KOPT-K1 (cell line): ENCODE measurements around the gene HSF2BP.
"Not testable (repeated sequence)": the region's sequence is repeated elsewhere in the genome, so short reads cannot be mapped to it uniquely, and the experiment has no call there.

Source experiments
- H3K27ac ChIP-seq: fragments of 200-600 bp; sonication (generic); 2 replicates; pipeline ENCODE4 v1.5.1; 2016; ENCODE audit warnings: antibody characterized with exemption, mild to moderate bottlenecking, low read depth, low read length; ENCODE audit not compliant: poor library complexity, severe bottlenecking
- H3K36me3 ChIP-seq: fragments of 200-600 bp; sonication (generic); 2 replicates; pipeline ENCODE4 v1.5.1; 2017; ENCODE audit warnings: antibody characterized with exemption, mild to moderate bottlenecking, low read length, moderate library complexity; ENCODE audit not compliant: insufficient read depth
- H3K9me3 ChIP-seq: fragments of 200-600 bp; sonication (generic); 2 replicates; pipeline ENCODE4 v1.5.1; 2017; ENCODE audit warnings: antibody characterized with exemption, low read length, mild to moderate bottlenecking; ENCODE audit not compliant: insufficient read depth, poor library complexity, severe bottlenecking

Gene HSF2BP

DNA sequence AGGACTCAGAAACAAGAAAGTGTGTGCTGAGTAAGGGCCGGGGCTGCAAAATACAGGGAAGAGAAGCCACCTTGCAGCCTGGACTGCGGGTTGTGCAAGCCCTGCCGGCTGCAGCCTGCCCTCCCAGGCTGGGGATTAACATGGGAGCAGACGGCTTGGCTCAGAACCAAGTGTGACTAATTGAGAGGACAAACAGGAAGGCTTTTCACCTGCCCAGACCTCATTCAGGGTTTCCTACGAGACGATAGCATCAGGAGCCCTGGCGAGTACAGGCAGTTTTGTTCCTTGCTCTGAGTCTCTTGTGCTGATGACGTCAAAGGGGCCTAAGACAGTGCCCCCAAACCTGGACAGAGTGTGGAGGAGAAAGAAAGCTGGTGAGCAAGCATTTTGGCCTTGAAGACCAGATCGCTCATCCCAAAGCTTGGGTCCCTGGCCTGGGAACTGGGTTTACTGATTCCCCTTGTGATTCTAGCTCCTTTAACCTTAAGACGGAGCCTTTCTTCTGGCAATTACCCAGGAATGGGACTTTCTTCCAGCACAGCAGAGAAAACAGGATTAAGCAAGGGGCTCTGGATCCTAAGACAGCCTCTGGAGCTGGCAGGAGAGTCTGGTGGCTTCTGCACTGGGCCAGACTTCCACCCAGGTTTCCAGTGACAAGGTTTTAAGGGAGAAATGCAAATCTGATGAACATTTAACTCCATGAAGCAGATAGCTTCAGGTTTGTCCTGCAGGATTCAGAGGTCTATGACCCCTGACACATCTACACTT lies 142.2 kb downstream of the HSF2BP start:
- not testable (repeated sequence) for H3K36me3 ChIP-seq, H3K9me3 ChIP-seq, H3K27ac ChIP-seq

DNA sequence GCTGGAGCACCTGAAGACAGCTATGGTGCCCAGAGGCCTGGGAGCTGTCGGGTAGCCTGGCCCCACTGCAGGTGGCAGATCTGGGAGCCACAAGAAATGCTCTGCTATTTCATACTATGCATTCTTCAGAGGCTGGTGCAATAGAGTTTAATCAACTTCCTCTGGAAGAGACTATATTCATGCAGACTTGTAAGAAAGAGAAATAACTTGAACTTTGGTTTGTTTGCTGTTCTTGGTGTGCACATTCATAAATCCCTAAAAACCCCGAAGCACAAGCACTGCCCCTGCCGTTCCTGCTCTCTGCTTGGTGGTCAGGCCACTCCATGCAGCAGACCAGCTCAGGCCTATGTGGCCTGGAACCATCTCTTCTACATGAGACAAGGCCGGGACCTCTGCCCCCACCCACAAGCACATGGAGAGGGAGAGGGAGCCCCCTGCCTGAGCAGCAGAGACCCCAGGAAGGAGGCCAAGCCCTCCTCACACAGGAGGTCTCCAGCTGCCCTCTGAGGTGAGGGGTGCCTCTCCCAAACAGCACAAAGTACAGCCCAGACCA lies 142.9 kb downstream of the HSF2BP start:
- H3K27ac ChIP-seq, H3K36me3 ChIP-seq: not testable (repeated sequence)

DNA sequence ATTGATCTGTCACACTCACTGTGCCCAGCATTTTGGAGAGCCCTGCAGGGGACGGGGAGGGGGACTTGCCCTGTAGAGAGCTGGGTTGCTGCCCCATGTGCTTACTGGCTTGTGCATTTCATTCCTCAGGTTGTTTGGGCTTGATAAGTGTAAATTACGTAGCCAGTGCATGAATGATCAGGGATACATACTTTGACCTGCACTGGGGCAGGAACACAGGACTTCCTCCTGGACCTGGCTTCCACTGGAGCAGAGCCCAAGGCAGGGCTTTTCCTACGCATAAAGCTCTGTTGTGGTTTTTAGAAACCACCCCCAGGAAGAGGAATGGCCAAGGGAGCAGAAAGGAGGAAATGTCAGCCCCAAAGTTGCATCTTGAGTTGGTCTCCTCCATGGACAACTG lies 144.5 kb downstream of the HSF2BP start:
- not testable (repeated sequence) for H3K27ac ChIP-seq, H3K36me3 ChIP-seq, H3K9me3 ChIP-seq

More for the DNA sequence above, 142.9 kb downstream of the HSF2BP start:
- not testable (repeated sequence) for H3K9me3 ChIP-seq

DNA sequence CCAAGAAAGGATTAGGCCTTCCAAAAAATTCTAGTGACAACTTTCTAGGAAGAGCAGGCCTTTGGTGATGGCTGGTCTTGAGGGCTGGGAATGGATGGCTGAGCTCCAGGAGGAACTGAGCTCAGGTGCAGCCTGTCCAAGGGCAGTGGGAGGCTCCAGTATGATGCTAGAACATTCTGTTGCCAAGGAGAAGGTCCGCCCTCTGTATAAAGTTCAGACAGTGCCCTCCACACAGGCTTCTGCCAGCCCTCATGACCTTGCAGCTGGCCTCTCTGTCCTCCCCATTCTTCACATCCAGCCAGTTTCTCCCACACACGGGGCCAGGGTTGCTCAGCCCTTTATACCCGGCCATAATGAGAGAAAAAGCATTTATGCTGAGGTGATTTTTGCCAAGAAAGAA lies 146.3 kb downstream of the HSF2BP start:
- H3K27ac ChIP-seq, H3K9me3 ChIP-seq, H3K36me3 ChIP-seq: not testable (repeated sequence)

DNA sequence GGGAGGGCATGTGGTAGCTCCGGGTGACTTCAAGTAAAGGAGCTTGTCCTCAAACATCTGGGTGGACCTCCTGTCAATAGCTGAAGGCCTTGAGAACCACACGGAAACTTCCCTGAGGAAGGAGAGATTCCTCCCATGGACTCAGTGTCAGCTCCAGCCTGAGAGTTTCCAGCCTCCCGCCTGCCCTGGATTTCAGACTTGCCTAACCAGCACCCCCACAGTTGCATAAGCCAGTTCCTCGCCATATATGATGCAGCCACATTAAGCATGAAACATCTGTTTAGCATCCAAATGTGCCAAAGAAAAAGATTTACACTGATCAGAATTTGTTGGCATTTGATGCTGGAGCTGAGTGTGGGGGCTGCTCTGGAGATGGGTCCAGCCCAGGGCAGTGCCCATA lies 148.1 kb downstream of the HSF2BP start:
- not testable (repeated sequence) for H3K9me3 ChIP-seq, H3K27ac ChIP-seq, H3K36me3 ChIP-seq

DNA sequence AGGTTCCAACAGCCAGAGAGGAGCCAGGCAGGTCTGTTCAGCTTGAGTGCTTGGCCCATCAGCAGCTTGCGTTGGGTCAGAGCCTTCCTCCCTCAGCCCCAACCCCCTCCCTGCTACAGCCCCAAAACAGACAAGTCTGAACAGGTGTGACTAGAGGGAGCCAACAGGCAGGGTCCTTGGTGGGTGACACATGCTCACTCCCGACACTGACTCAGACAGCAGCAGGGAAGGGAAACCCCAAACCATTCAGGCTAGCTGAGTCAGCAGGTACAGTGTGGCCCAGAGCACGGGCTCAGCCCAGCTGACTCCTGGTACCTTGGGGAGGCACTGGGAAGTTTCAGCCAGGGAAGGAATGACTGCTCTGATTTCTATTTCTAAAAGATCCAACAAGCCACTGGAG lies 148.6 kb downstream of the HSF2BP start:
- not testable (repeated sequence) for H3K9me3 ChIP-seq, H3K27ac ChIP-seq, H3K36me3 ChIP-seq

DNA sequence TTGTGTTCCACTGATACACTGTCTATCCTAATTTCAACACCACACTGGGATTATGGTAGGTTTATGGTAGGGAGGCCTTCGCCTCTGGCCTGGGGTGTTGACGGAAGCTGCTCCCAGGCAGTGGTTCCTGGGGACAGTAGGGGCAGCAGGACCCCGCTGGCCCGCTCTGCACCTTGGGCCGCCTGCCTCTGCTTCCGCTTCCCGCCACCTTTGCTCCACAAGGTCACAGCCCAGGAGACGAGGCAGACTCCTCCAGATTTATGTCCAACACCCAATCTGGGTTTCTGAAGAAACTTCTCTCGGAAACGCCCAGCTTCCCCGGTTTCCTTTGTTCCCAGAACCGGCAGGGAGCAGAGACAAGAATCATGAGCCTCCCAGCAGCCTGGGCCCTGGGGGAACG lies 155.4 kb downstream of the HSF2BP start:
- H3K27ac ChIP-seq, H3K36me3 ChIP-seq, H3K9me3 ChIP-seq: not testable (repeated sequence)

DNA sequence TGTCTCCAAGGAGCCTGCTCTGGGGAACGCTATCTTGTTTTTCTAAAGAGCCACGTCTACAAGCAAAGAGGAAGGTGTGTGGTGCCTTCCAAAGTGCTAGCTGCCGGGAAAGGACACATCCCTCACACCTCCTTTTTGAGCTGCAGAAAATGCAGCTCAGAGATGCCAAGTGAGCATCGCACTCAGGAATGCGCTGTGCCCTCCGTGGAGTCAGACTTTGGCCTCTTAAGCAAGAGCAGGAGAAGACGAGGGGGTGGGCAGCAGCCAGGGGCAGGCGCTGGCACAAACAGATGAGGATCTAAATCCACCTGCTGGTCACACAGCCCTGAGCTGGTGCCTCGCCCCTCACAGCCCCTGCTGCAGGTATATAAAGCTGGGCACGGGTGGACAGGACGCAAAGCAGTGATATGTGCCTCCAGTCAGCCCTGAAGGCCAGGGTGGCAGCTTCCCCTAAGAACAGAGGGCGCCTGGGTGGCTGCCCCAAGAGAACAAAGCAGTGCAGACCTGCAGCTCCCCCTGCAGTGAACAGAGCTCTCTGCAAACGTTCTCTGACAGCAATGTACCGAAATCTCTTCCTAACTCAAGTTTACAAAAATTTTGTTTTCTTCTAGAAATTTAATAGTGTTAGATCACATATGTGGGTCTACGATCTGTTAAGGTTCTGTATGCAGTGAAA lies 156.1 kb downstream of the HSF2BP start:
- H3K27ac ChIP-seq, H3K9me3 ChIP-seq, H3K36me3 ChIP-seq: not testable (repeated sequence)

DNA sequence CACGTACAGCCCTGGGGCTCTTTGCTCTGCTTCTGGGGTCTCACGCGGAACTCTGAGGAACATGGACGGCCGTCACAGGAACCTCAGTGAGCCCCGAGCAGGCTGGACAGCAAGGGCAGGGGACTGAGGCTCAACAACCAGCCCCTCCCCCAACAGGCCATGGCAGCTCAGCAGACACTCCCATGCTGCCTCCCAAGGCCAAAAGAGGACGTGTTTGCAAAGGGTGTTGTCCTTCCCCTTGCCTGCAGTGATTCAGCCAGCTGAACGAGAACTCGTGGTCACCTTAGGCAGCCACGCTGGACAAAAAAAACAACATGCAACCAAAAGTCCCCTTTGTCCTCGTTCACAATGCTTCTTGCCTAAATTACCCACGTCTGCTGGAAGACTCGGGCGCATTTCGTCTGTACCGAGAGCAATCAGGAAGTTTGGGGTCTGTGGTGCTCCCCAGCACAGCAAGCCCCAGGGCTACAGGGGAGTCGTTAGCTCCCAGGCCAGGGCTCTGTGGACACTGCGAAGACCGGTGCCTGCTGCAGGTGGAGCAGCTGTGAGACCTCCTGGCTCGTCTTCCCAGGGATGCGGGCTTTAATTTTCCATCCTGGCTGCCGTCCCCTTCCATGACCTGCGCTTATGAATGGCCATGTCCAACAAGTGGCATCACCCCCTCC lies 156.7 kb downstream of the HSF2BP start:
- not testable (repeated sequence) for H3K27ac ChIP-seq, H3K36me3 ChIP-seq, H3K9me3 ChIP-seq

DNA sequence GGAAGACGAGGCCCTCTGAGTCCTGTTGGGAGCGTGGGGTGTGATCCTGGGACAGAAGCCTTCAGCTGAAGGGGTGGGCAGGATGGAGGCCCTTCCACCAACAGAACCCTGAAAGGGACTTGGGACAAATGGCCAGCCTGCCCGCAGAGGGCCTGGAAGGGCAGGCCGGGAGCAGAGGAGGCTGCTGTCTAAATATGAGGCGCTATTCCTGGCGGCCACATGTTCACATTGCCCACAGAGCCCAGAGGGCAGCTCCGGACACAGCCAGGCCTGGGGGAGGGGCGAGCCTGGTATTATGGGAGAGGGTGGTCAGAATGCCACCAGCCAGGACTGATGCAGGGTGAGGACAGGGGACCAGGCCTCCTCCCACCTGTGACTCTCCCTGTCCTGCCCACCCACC lies 160.4 kb downstream of the HSF2BP start:
- not testable (repeated sequence) for H3K9me3 ChIP-seq, H3K27ac ChIP-seq, H3K36me3 ChIP-seq

DNA sequence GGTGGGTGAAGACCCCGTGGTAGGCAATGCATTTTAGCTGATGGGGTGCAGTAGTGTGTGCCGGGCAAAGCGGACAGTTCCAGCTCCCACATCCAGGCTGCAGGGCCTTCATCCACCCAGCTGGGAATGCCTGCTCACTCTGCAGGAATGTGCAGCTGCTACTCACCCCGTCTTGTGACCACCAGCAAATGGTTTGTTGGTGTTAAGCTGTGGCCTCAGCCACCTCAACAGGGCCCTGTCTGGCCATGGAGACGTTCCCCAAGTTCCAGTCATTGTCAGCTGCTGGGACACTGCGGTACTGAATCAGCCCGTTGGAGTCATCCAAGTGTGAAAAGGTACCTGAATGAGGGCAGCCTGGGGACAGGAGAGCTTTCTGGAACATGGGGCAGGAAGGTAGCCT lies 161.2 kb downstream of the HSF2BP start:
- H3K27ac ChIP-seq, H3K36me3 ChIP-seq, H3K9me3 ChIP-seq: not testable (repeated sequence)

DNA sequence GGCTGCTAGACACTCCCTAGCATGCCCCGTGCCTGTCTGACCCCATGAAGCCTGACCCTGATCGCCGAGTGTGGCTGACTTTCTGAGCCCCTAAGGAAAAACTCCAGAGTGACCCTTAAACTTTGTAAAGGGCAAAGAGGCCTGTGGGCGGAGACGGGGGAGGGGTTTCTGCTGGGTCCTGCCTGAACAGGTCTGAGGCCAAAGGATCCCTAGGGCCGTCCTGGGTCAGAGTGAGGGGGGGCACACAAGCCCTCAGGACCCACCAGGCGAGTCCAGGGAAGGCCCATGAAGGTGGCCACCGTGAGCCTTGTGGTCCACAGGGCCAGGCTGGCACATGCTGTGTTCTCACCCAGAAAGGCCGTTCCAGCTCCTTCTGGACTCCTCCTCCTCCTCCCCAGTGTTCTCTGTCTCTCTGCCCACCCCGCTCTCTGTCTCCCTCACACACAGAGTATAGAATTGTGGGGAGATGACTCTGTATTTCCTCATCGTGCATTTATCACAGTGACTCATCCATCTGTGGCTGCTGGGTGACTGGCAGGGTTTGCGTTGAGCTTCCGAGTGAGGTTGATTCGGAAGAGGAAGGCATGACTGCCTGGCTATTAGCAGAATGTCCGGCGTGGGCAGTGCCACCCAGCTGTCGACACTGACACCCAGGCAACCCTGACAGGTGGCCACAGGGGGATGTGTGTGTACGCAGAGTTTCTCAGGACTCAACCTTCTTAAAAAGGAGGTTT lies 164.8 kb downstream of the HSF2BP start:
- H3K36me3 ChIP-seq, H3K9me3 ChIP-seq, H3K27ac ChIP-seq: not testable (repeated sequence)

DNA sequence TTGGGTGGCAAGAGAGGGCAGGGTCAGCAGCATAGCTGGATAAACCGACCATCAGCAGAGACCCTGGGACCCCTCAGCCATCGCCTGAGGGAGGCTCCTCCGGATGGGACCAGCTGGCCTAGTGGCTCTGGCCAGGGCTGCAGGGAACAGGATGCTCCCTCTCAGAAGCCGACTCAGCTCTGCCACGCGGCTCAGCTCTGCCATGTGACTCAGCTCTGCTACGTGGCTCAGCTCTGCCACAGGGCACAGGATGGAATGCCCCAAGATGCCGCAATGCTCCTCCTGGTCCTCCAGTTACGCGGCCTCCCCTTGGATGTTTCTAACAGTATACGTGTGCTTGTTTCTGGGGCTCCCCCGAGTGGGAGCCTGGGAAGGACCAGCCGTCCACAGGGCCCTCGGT lies 165.8 kb downstream of the HSF2BP start:
- not testable (repeated sequence) for H3K27ac ChIP-seq

DNA sequence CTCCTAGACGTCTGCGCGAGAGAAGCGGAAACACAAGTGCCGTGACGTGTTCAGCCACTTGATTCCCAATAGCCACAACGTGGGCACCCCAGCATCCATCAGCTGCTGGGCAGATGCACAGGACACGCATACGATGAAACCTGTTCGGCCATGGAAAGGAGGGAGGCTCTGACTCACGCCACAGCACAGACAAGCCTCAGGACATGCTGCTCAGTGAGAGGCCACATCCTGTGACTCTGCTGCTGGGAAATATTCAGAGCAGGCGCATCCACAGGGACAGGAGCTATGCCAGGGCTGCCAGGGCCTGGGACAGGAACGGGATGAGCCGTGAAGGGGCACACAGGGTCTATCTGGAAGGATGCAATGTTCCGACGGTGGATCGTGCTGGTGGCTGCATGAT lies 171.1 kb downstream of the HSF2BP start:
- H3K36me3 ChIP-seq, H3K27ac ChIP-seq, H3K9me3 ChIP-seq: not testable (repeated sequence)

More for the DNA sequence above, 165.8 kb downstream of the HSF2BP start:
- not testable (repeated sequence) for H3K9me3 ChIP-seq, H3K36me3 ChIP-seq

DNA sequence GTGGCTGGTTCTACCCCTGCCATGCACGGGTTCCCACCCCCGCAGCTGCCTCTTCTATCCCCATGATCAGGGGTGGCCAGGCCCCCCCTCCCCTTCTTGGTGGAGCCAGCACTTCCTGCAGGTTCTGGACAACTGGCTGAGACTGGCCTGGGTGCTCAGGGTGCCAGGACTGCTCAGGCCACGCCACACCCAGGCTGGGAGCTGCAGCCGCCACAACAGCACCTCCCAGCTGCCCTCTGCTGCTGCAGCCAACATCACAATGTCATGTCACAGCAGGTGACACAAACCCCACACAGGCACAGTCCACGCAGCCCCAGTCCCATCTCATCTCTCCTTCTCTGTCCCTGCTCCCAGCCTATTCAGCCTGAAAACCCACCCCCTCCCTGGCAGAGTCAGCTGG lies 173.2 kb downstream of the HSF2BP start:
- H3K9me3 ChIP-seq, H3K27ac ChIP-seq, H3K36me3 ChIP-seq: not testable (repeated sequence)
